Nephron progenitor cell (in vitro differentiated cells): ENCODE data around the gene NINL.

Source experiments
- DNase-seq: peaks from one replicate; pipeline ENCODE4 v3.0.0; 2021
- H3K27ac Mint-ChIP-seq: 2 replicates; pipeline ENCODE4 v1.8.0; 2021; ENCODE audit warnings: mild to moderate bottlenecking, moderate library complexity, mixed read lengths
- H3K27me3 Mint-ChIP-seq: 2 replicates; pipeline ENCODE4 v1.8.0; 2021; ENCODE audit warnings: mild to moderate bottlenecking, low read depth, mixed read lengths; ENCODE audit not compliant: poor library complexity
- H3K36me3 Mint-ChIP-seq: 2 replicates; pipeline ENCODE4 v1.8.0; 2021; ENCODE audit warnings: low read depth, mixed read lengths
- H3K4me1 Mint-ChIP-seq: 2 replicates; pipeline ENCODE4 v1.8.0; 2021; ENCODE audit warnings: mixed read lengths
- H3K4me3 Mint-ChIP-seq: 2 replicates; pipeline ENCODE4 v1.8.0; 2021; ENCODE audit warnings: mild to moderate bottlenecking, moderate library complexity, mixed read lengths
- H3K9me3 Mint-ChIP-seq: 2 replicates; pipeline ENCODE4 v1.8.0; 2021; ENCODE audit warnings: mild to moderate bottlenecking, moderate library complexity, mixed read lengths
- CTCF ChIP-seq: fragments of 200-600 bp; sonication (generic); IDR thresholded peaks from 2 replicates; pipeline ENCODE4 v1.5.0; 2021; ENCODE audit warnings: antibody characterized with exemption

The NINL gene

DNA sequence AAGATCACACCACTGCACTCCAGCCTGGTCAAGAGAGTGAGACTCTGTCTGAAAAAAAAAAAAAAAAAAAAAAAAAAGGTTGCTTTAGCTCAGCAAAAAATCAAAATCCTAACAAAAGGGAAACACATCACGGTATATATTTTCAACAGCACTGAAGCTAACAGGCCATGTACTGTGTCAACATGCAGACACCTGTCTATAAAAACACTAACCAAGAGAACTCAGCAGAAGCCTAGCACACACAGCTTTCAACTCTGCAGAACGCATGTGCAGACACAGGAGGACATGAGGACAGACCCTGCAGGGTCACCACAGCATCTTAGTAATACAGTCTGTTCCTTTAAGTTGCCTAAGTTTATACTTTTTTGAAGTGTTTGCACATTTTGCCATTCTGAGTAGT, 13.5 kb downstream of the NINL start:
- no peaks in the 10 kb centered on the region for H3K27me3 Mint-ChIP-seq
- H3K4me1 Mint-ChIP-seq: peaks cover 43% of the 10 kb centered on the region
- TF ChIP-seq CTCF: no peak
- no peak overlapping the region for H3K4me3 Mint-ChIP-seq
- peaks cover 4% of the 10 kb centered on the region for H3K9me3 Mint-ChIP-seq
- no peak for DNase-seq
- H3K27ac Mint-ChIP-seq: peak overlapping the region; percentile 69
- peaks cover 76% of the 10 kb centered on the region for H3K36me3 Mint-ChIP-seq

- Mint-ChIP-seq H3K4me1 (peaks cover 46% of the 10 kb centered on the region), H3K4me3 (no peak overlapping the region)
Observed at GRCh38 chr20:25571240-25571639, 14.1 kb downstream of the NINL start.

DNA sequence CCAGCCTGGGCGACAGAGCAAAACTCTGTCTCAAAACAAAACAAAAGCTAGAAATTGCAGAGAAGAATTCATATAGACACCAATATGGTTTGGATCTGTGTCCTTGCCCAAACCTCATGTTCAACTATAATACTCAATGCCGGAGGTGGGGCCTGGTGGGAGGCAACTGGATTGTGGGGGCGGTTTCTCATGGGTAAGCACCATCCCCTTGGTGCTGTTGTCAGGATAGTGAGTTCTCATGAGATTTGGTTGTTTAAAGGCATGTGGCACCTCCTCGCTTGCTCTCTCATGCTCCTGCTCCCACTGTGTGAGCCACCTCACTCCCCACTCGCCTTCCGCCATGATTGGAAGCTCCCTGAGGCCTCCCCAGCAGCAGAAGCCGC, 15.2 kb downstream of the NINL start:
- TF ChIP-seq CTCF: no peak
- peaks cover 56% of the 10 kb centered on the region for H3K4me1 Mint-ChIP-seq
- no peak for DNase-seq
- no peaks in the 10 kb centered on the region for H3K27me3 Mint-ChIP-seq
- H3K27ac Mint-ChIP-seq: peak overlapping the region; percentile 60
- peaks cover 13% of the 10 kb centered on the region for H3K9me3 Mint-ChIP-seq
- H3K4me3 Mint-ChIP-seq: no peak overlapping the region
- H3K36me3 Mint-ChIP-seq: peaks cover 80% of the 10 kb centered on the region

More at GRCh38 chr20:25571240-25571639, 14.1 kb downstream of the NINL start:
- no peak for DNase-seq
- H3K27me3 Mint-ChIP-seq: no peaks in the 10 kb centered on the region
- H3K36me3 Mint-ChIP-seq: peaks cover 77% of the 10 kb centered on the region
- no peak for TF ChIP-seq CTCF
- H3K9me3 Mint-ChIP-seq: peaks cover 6% of the 10 kb centered on the region
- peak overlapping the region; percentile 77 for H3K27ac Mint-ChIP-seq

- H3K27ac Mint-ChIP-seq: no peak overlapping the region
- no peaks in the 10 kb centered on the region for H3K27me3 Mint-ChIP-seq
- H3K36me3 Mint-ChIP-seq: peaks cover 82% of the 10 kb centered on the region
- H3K9me3 Mint-ChIP-seq: peaks cover 39% of the 10 kb centered on the region
- no peak for DNase-seq
- H3K4me1 Mint-ChIP-seq: peaks cover 32% of the 10 kb centered on the region
- H3K4me3 Mint-ChIP-seq: no peak overlapping the region
- no peak for TF ChIP-seq CTCF
Observed at GRCh38 chr20:25567286-25567685, 18.0 kb downstream of the NINL start.

- no peaks in the 10 kb centered on the region for H3K27me3 Mint-ChIP-seq
- H3K4me3 Mint-ChIP-seq: no peak overlapping the region
- H3K9me3 Mint-ChIP-seq: peaks cover 39% of the 10 kb centered on the region
- no peak overlapping the region for H3K27ac Mint-ChIP-seq
- DNase-seq: no peak
- peaks cover 80% of the 10 kb centered on the region for H3K36me3 Mint-ChIP-seq
- peaks cover 28% of the 10 kb centered on the region for H3K4me1 Mint-ChIP-seq
- TF ChIP-seq CTCF: no peak
Observed at GRCh38 chr20:25566821-25567220, 18.5 kb downstream of the NINL start.

DNA sequence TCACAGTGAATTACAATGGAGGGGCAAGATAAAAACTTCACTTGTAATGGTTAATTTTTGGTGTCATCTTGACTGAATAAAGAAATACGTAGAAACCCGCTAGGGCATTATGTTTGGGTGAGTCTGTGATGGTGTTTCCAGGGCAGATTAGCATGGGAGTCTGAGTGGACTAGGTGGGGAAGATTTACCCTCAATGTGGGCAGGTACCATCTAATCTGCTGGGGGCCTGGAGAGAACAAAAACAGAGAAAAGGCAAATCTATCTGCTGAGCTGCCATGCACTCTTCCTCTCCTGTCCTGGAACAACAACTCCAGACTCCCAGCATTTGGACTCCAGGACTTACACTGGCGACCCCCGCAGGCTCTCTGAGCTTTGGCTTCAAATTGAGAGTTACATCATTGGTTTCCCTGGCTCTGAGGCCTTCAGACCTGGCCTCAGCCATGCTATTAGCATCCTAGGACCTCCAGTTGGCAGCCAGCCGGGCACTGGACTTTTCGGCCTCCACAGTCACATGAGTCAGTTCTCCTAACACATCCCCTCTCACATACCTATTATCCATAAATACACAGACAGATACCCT, 19.7 kb downstream of the NINL start:
- no peak for TF ChIP-seq CTCF
- no peak for DNase-seq
- no peak overlapping the region for H3K4me3 Mint-ChIP-seq
- peaks cover 75% of the 10 kb centered on the region for H3K36me3 Mint-ChIP-seq
- peak overlapping the region; percentile 96 for H3K27ac Mint-ChIP-seq
- no peaks in the 10 kb centered on the region for H3K27me3 Mint-ChIP-seq
- H3K4me1 Mint-ChIP-seq: peaks cover 18% of the 10 kb centered on the region
- H3K9me3 Mint-ChIP-seq: peaks cover 42% of the 10 kb centered on the region
